ENCODE data around the gene ZBTB43.

- no peak for TF ChIP-seq CTCF (conservative IDR thresholded peaks at IDR 0.05; ENCODE audit: low read depth, low read length)
- TF ChIP-seq EZH2 (IDR thresholded peaks at IDR 0.05; ENCODE audit: borderline replicate concordance, low read depth, low read length, poor library complexity, severe bottlenecking): no peak
Observed at GRCh38 chr9:126862104-126862761, 57.4 kb downstream of the ZBTB43 start.

Data from A673 (cell line).